ENCODE measurements around the gene FAM114A2. TPM values are rescaled to one million over a fixed set of nuclear protein-coding genes. Genes with fewer than 3 reads are reported as not detected.

Gene FAM114A2
- total and polyA plus RNA-seq, 12 donors = 6.5 to 43.7 (median 25.1) TPM

DNA sequence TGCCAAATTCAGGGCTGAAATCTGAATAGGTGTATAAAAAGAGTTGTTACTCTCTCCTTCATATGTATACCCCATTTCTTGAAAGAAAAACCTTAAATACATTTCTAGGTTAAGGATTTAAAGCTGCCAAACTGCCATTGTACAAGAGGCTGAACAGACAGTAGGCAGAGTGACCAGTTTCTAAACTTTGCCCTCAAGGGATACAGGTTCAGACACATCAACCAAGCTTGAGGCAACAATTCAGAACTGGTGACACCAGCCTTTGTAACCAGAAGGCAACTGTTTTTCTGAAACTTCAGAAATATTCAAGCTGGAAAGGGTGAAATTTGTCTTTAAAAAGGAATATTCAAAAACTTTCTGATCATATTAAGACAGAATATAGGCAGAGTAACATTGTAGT lies 47.5 kb downstream of the FAM114A2 start:
- Histone ChIP-seq H3K27ac (no peak overlapping the region), H3K27me3 (no peaks in the 10 kb centered on the region), H3K4me3 (no peak overlapping the region), H3K9me3 (replicated peaks in 1 of 3) (no peaks in the 10 kb centered on the region), H3K4me1 (replicated peaks in 1 of 2) (no peaks in the 10 kb centered on the region), H3K36me3 (replicated peaks in 1 of 2) (no peaks in the 10 kb centered on the region)
- DNase-seq = no peak
- intact Hi-C loops (cut with DNase I) = no loop called here
- TF ChIP-seq, protein P1, sequence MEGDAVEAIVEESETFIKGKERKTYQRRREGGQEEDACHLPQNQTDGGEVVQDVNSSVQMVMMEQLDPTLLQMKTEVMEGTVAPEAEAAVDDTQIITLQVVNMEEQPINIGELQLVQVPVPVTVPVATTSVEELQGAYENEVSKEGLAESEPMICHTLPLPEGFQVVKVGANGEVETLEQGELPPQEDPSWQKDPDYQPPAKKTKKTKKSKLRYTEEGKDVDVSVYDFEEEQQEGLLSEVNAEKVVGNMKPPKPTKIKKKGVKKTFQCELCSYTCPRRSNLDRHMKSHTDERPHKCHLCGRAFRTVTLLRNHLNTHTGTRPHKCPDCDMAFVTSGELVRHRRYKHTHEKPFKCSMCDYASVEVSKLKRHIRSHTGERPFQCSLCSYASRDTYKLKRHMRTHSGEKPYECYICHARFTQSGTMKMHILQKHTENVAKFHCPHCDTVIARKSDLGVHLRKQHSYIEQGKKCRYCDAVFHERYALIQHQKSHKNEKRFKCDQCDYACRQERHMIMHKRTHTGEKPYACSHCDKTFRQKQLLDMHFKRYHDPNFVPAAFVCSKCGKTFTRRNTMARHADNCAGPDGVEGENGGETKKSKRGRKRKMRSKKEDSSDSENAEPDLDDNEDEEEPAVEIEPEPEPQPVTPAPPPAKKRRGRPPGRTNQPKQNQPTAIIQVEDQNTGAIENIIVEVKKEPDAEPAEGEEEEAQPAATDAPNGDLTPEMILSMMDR (IDR thresholded peaks at IDR 0.05) = no peak
- no peak for TF ChIP-seq POLR2A (IDR thresholded peaks at IDR 0.05)

DNA sequence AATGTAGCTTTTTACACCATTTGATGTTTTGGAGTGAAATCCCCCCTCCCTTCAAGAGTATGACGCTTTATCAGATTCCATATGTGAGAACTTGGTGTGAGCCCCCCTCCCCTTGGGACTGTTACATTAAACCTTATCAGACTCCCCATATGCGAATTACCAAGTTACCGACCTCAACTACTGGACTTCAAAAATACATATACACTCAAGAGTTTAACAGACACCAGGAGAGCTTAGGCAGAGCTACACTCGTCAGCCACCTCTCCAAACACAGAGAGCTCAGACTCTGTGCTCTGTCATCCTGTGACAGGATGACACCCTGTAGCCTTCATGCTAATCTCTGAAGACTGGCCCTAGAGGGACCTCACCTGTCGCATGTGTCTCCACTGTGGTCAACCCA lies 50.2 kb downstream of the FAM114A2 start:
- H3K27ac ChIP-seq = no peak overlapping the region
- no peaks in the 10 kb centered on the region for H3K4me1 ChIP-seq (replicated peaks in 1 of 2)
- intact Hi-C loops (cut with DNase I) = no loop called here
- no peaks in the 10 kb centered on the region for H3K27me3 ChIP-seq
- 92 to 99% (median 94%) methylated on average over 5 of the region's 5 CpGs for WGBS, 4 donors
- TF ChIP-seq, protein P1 (IDR thresholded peaks at IDR 0.05) = no peak
- TF ChIP-seq POLR2A (IDR thresholded peaks at IDR 0.05) = no peak
- no peaks in the 10 kb centered on the region for H3K9me3 ChIP-seq (replicated peaks in 1 of 3)
- no peak overlapping the region for H3K4me3 ChIP-seq
- no peak for DNase-seq
- H3K36me3 ChIP-seq (replicated peaks in 1 of 2) = no peaks in the 10 kb centered on the region

DNA sequence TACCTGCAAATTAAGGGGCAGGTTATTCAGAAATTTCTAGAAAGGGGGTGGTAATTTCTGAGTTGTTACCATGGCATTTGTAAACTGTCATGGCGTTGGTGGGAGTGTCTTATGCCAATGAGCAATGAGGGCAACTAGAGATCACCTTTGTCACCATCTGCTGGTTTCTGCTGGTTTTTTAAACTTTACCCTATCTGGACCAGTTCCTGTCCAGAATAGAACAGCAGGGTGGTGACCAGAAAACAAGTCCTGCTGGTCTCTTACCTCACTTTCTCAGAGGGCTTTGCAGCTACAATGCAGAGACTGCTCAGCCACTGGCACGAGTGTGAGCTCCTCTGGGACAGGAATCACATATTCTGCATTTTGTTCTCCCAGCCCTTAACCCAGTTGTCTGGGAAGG lies 51.4 kb downstream of the FAM114A2 start:
- intact Hi-C loops (cut with DNase I) = no loop called here
- Histone ChIP-seq H3K27ac (no peak overlapping the region), H3K9me3 (replicated peaks in 1 of 3) (no peaks in the 10 kb centered on the region), H3K27me3 (no peaks in the 10 kb centered on the region), H3K36me3 (replicated peaks in 1 of 2) (no peaks in the 10 kb centered on the region), H3K4me1 (replicated peaks in 1 of 2) (no peaks in the 10 kb centered on the region), H3K4me3 (no peak overlapping the region)
- no peak for TF ChIP-seq POLR2A (IDR thresholded peaks at IDR 0.05)
- TF ChIP-seq, protein P1 (IDR thresholded peaks at IDR 0.05) = no peak
- WGBS, 4 donors = 82 to 93% (median 88%) methylated on average over 2 of the region's 2 CpGs
- no peak for DNase-seq

DNA sequence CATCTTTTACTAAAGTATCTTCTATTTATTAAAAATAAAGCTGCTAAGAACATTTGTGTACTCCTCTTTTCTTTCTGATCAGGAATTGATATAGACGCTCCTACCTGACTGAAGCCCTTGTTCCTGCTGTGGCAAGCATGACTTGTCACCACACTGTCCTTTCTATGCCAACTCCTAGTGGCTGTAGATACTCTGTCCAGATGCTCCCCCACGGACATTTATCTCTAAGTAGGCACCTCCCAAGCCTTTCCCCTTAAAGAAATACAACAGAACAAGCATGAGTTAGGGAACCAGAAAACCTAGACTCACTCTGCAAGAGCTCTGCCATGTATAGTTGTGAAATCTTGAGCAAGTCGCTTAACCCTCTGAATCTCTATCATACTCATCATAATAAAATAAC lies 53.2 kb downstream of the FAM114A2 start:
- Histone ChIP-seq H3K27ac (no peak overlapping the region), H3K27me3 (no peaks in the 10 kb centered on the region), H3K4me1 (replicated peaks in 1 of 2) (no peaks in the 10 kb centered on the region), H3K9me3 (replicated peaks in 1 of 3) (no peaks in the 10 kb centered on the region), H3K4me3 (no peak overlapping the region), H3K36me3 (replicated peaks in 1 of 2) (no peaks in the 10 kb centered on the region)
- intact Hi-C loops (cut with DNase I) = no loop called here
- DNase-seq = no peak
- 55 to 75% (median 69%) methylated on average over 3 of the region's 3 CpGs for WGBS, 4 donors
- TF ChIP-seq POLR2A (IDR thresholded peaks at IDR 0.05) = no peak
- TF ChIP-seq, protein P1 (IDR thresholded peaks at IDR 0.05) = no peak
